ENCODE results near the gene KHDRBS2.

KHDRBS2 gene

DNA sequence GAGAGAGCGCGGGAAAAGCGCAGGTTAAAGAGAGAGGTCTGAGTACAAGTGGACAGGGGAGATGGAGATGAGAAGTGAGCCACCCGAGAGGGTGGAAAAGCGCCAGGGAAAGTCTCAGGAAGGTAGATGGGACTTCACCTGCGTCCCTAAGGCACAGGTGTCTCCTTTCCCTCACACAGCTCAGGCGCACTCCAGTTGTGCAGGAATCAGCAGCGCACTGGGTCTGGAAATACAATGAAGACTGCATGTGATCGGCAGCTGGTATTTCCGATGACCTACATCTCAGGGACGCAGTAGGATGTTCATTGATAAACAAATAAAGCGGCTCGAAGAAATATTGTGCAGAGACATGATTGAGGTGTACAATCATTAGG, 432 bp upstream of the KHDRBS2 start:
- Histone ChIP-seq H2BK120ac (ENCODE audit: low read depth, low read length) (no peak overlapping the region), H3K4ac (ENCODE audit: low read length) (no peak overlapping the region), H2BK15ac (ENCODE audit: low read length) (no peak overlapping the region), H3K4me2 (ENCODE audit: insufficient read depth, low read length, poor library complexity, severe bottlenecking) (peak overlapping the region; percentile 86), H4K91ac (ENCODE audit: low read depth, low read length, poor library complexity) (no peak overlapping the region), H2BK12ac (ENCODE audit: low read length) (no peak overlapping the region), H3K4me3 (ENCODE audit: low read length in 2 of 2) (peak overlapping the region; percentile 70 to 84), H3K9ac (ENCODE audit: low read depth, low read length, poor library complexity) (peak overlapping the region; percentile 26), H3K18ac (ENCODE audit: low read length) (no peak overlapping the region), H2AFZ (ENCODE audit: low read length) (peak overlapping the region; percentile 98), H3K4me1 (ENCODE audit: control insufficient read depth in 2 of 2, insufficient read depth in 1 of 2, low read depth in 1 of 2, low read length in 2 of 2) (peaks cover 0 to 6% of the 10 kb centered on the region in 2 donors), H4K8ac (ENCODE audit: low read depth, low read length) (no peak overlapping the region), H2BK5ac (ENCODE audit: low read length) (no peak overlapping the region), H3K36me3 (replicated peaks in 1 of 2; ENCODE audit: control insufficient read depth in 2 of 2, insufficient read depth in 2 of 2, low read length in 2 of 2) (no peaks in the 10 kb centered on the region), H3K27me3 (ENCODE audit: control insufficient read depth in 3 of 3, insufficient read depth in 3 of 3, low read depth in 1 of 3, low read length in 3 of 3) (peaks cover 0 to 14% (median 0%) of the 10 kb centered on the region in 3 experiments), H2AK5ac (ENCODE audit: low read depth, low read length) (no peak overlapping the region), H3K9me3 (replicated peaks in 1 of 2; ENCODE audit: control insufficient read depth in 2 of 2, insufficient read depth in 1 of 2, low read depth in 1 of 2, low read length in 2 of 2) (no peaks in the 10 kb centered on the region), H3K23ac (ENCODE audit: low read depth, low read length, poor library complexity) (no peak overlapping the region), H3K79me1 (ENCODE audit: low read depth, low read length) (no peaks in the 10 kb centered on the region), H3K27ac (replicated peaks; ENCODE audit: low read length) (no peak overlapping the region), H3K14ac (ENCODE audit: low read length) (no peak overlapping the region)
- WGBS, 2 donors (ENCODE audit: extremely low coverage in 2 of 2, insufficient read length in 2 of 2, insufficient replicate concordance in 1 of 2): no CpG with 5 or more reads among the region's 13 CpGs
- no peak for DNase-seq (ENCODE audit: low spot score)

DNA sequence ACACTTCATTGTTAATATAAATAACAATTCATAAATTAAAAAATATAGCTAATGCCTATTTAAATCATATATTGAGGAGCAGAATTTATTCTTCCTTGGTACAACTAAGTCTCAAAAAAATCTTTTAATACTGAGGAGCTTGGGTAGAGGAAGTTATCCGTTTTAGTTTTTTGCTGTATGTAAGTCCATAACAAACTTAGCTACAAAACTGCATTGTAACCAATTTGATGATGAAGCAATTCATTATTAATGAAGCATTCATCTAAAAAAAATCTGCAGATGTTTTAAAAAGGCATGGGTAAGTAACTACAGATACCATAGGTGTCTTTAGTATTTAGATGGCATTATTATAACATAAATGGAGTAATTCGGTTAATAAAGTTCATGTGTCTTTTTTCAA, 1.3 kb downstream of the KHDRBS2 start:
- H4K8ac ChIP-seq (ENCODE audit: low read depth, low read length): no peak overlapping the region
- no peak overlapping the region for H2BK5ac ChIP-seq (ENCODE audit: low read length)
- no peak overlapping the region for H3K9ac ChIP-seq (ENCODE audit: low read depth, low read length, poor library complexity)
- peaks cover 0 to 14% (median 0%) of the 10 kb centered on the region in 3 experiments for H3K27me3 ChIP-seq (ENCODE audit: control insufficient read depth in 3 of 3, insufficient read depth in 3 of 3, low read depth in 1 of 3, low read length in 3 of 3)
- H3K36me3 ChIP-seq (replicated peaks in 1 of 2; ENCODE audit: control insufficient read depth in 2 of 2, insufficient read depth in 2 of 2, low read length in 2 of 2): no peaks in the 10 kb centered on the region
- H2AK5ac ChIP-seq (ENCODE audit: low read depth, low read length): no peak overlapping the region
- H3K79me1 ChIP-seq (ENCODE audit: low read depth, low read length): no peaks in the 10 kb centered on the region
- no peak overlapping the region for H2BK15ac ChIP-seq (ENCODE audit: low read length)
- no peak overlapping the region for H3K14ac ChIP-seq (ENCODE audit: low read length)
- no peak overlapping the region for H2AFZ ChIP-seq (ENCODE audit: low read length)
- no peak for DNase-seq (ENCODE audit: low spot score)
- H3K4ac ChIP-seq (ENCODE audit: low read length): no peak overlapping the region
- H3K4me3 ChIP-seq (ENCODE audit: low read length in 2 of 2): peak overlapping the region in 1 of 2 donors; percentile 70
- H3K18ac ChIP-seq (ENCODE audit: low read length): no peak overlapping the region
- H3K9me3 ChIP-seq (replicated peaks in 1 of 2; ENCODE audit: control insufficient read depth in 2 of 2, insufficient read depth in 1 of 2, low read depth in 1 of 2, low read length in 2 of 2): no peaks in the 10 kb centered on the region
- no peak overlapping the region for H4K91ac ChIP-seq (ENCODE audit: low read depth, low read length, poor library complexity)
- no peak overlapping the region for H2BK12ac ChIP-seq (ENCODE audit: low read length)
- peaks cover 0 to 6% of the 10 kb centered on the region in 2 donors for H3K4me1 ChIP-seq (ENCODE audit: control insufficient read depth in 2 of 2, insufficient read depth in 1 of 2, low read depth in 1 of 2, low read length in 2 of 2)
- H3K23ac ChIP-seq (ENCODE audit: low read depth, low read length, poor library complexity): no peak overlapping the region
- H2BK120ac ChIP-seq (ENCODE audit: low read depth, low read length): no peak overlapping the region
- H3K27ac ChIP-seq (replicated peaks; ENCODE audit: low read length): no peak overlapping the region
- no peak overlapping the region for H3K4me2 ChIP-seq (ENCODE audit: insufficient read depth, low read length, poor library complexity, severe bottlenecking)
- no CpG with 5 or more reads among the region's 2 CpGs for WGBS, 2 donors (ENCODE audit: extremely low coverage in 2 of 2, insufficient read length in 2 of 2, insufficient replicate concordance in 1 of 2)

DNA sequence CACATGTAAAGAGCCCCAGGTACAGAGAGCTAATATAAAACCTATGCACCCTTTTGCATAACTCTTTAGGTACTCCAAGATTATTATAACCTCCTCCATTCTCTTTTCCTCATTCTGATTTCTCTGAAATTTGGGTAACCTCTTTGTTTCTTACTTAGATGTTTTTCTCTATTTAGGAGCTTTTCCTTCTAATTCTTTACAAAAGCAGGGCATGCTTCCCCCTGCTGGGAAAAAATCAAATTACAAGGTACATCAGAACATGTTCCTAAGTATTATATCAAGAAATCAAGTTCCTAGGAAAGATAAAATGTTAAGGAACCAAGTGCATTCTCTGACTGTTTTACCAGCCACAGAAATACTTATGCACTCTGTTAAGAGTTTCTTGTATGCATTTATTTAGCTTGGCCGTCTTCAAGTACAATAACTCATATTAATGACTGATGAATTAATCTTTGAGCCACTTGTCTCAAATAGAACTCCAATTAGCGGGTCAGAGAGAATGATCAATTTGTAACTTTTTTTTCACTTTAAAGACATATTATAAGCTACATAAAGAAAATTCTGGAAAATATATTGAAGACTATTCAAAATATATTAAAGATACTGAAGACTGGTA, 2.1 kb downstream of the KHDRBS2 start:
- DNase-seq (ENCODE audit: low spot score): peak; percentile 50
- no peak overlapping the region for H2BK5ac ChIP-seq (ENCODE audit: low read length)
- H2BK120ac ChIP-seq (ENCODE audit: low read depth, low read length): no peak overlapping the region
- no peak overlapping the region for H2BK12ac ChIP-seq (ENCODE audit: low read length)
- H3K4me3 ChIP-seq (ENCODE audit: low read length in 2 of 2): no peak overlapping the region
- no peak overlapping the region for H3K14ac ChIP-seq (ENCODE audit: low read length)
- H3K27me3 ChIP-seq (ENCODE audit: control insufficient read depth in 3 of 3, insufficient read depth in 3 of 3, low read depth in 1 of 3, low read length in 3 of 3): peaks cover 0 to 14% (median 0%) of the 10 kb centered on the region in 3 experiments
- H3K18ac ChIP-seq (ENCODE audit: low read length): no peak overlapping the region
- no peak overlapping the region for H3K23ac ChIP-seq (ENCODE audit: low read depth, low read length, poor library complexity)
- no peak overlapping the region for H3K4me2 ChIP-seq (ENCODE audit: insufficient read depth, low read length, poor library complexity, severe bottlenecking)
- no peak overlapping the region for H4K8ac ChIP-seq (ENCODE audit: low read depth, low read length)
- H2AFZ ChIP-seq (ENCODE audit: low read length): no peak overlapping the region
- no peak overlapping the region for H3K9ac ChIP-seq (ENCODE audit: low read depth, low read length, poor library complexity)
- no peak overlapping the region for H3K4ac ChIP-seq (ENCODE audit: low read length)
- H3K79me1 ChIP-seq (ENCODE audit: low read depth, low read length): no peaks in the 10 kb centered on the region
- no CpG with 5 or more reads among the region's 2 CpGs for WGBS, 2 donors (ENCODE audit: extremely low coverage in 2 of 2, insufficient read length in 2 of 2, insufficient replicate concordance in 1 of 2)
- H3K36me3 ChIP-seq (replicated peaks in 1 of 2; ENCODE audit: control insufficient read depth in 2 of 2, insufficient read depth in 2 of 2, low read length in 2 of 2): no peaks in the 10 kb centered on the region
- no peaks in the 10 kb centered on the region for H3K9me3 ChIP-seq (replicated peaks in 1 of 2; ENCODE audit: control insufficient read depth in 2 of 2, insufficient read depth in 1 of 2, low read depth in 1 of 2, low read length in 2 of 2)
- H4K91ac ChIP-seq (ENCODE audit: low read depth, low read length, poor library complexity): no peak overlapping the region
- no peak overlapping the region for H2AK5ac ChIP-seq (ENCODE audit: low read depth, low read length)
- no peak overlapping the region for H2BK15ac ChIP-seq (ENCODE audit: low read length)
- H3K4me1 ChIP-seq (ENCODE audit: control insufficient read depth in 2 of 2, insufficient read depth in 1 of 2, low read depth in 1 of 2, low read length in 2 of 2): peaks cover 0 to 6% of the 10 kb centered on the region in 2 donors
- no peak overlapping the region for H3K27ac ChIP-seq (replicated peaks; ENCODE audit: low read length)

DNA sequence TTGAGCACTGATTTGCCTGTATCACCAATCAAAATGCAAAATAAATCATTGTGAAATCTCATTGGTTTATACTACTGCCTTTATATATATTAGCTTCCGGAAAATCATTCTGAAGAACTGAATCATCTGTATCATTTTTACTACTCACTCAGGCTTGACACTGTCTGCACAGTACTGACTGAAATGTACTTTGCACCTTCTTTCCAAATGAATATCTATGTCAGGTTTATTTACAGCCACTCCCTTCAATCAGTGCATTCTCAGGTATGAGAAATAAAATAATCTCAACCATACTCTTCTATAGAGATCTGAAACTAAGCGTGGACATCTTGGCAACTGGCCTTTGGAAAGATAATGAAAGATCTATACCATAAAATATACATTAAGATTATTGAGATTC, 2.7 kb downstream of the KHDRBS2 start:
- Histone ChIP-seq H3K27ac (replicated peaks; ENCODE audit: low read length) (no peak overlapping the region), H3K4me1 (ENCODE audit: control insufficient read depth in 2 of 2, insufficient read depth in 1 of 2, low read depth in 1 of 2, low read length in 2 of 2) (peaks cover 0 to 6% of the 10 kb centered on the region in 2 donors), H3K4ac (ENCODE audit: low read length) (no peak overlapping the region), H2BK120ac (ENCODE audit: low read depth, low read length) (no peak overlapping the region), H3K79me1 (ENCODE audit: low read depth, low read length) (no peaks in the 10 kb centered on the region), H3K4me2 (ENCODE audit: insufficient read depth, low read length, poor library complexity, severe bottlenecking) (no peak overlapping the region), H3K4me3 (ENCODE audit: low read length in 2 of 2) (no peak overlapping the region), H2AFZ (ENCODE audit: low read length) (no peak overlapping the region), H3K9ac (ENCODE audit: low read depth, low read length, poor library complexity) (no peak overlapping the region), H3K9me3 (replicated peaks in 1 of 2; ENCODE audit: control insufficient read depth in 2 of 2, insufficient read depth in 1 of 2, low read depth in 1 of 2, low read length in 2 of 2) (no peaks in the 10 kb centered on the region), H3K14ac (ENCODE audit: low read length) (no peak overlapping the region), H3K36me3 (replicated peaks in 1 of 2; ENCODE audit: control insufficient read depth in 2 of 2, insufficient read depth in 2 of 2, low read length in 2 of 2) (no peaks in the 10 kb centered on the region), H2BK5ac (ENCODE audit: low read length) (no peak overlapping the region), H3K23ac (ENCODE audit: low read depth, low read length, poor library complexity) (no peak overlapping the region), H2BK12ac (ENCODE audit: low read length) (no peak overlapping the region), H3K18ac (ENCODE audit: low read length) (no peak overlapping the region), H3K27me3 (ENCODE audit: control insufficient read depth in 3 of 3, insufficient read depth in 3 of 3, low read depth in 1 of 3, low read length in 3 of 3) (peaks cover 0 to 14% (median 0%) of the 10 kb centered on the region in 3 experiments), H4K91ac (ENCODE audit: low read depth, low read length, poor library complexity) (no peak overlapping the region), H2BK15ac (ENCODE audit: low read length) (no peak overlapping the region), H2AK5ac (ENCODE audit: low read depth, low read length) (no peak overlapping the region), H4K8ac (ENCODE audit: low read depth, low read length) (no peak overlapping the region)
- no peak for DNase-seq (ENCODE audit: low spot score)
- WGBS, 2 donors (ENCODE audit: extremely low coverage in 2 of 2, insufficient read length in 2 of 2, insufficient replicate concordance in 1 of 2): no CpG with 5 or more reads among the region's 2 CpGs
